H1 (cell line): ENCODE data around the gene CMTM3. TPM values are rescaled to one million over a fixed set of nuclear protein-coding genes. Genes with fewer than 3 reads are reported as not detected.

Experiments used
- FOSL1 ChIP-seq: IDR thresholded peaks from 2 replicates; pipeline ENCODE4 v1.6.1; 2011; ENCODE audit warnings: mild to moderate bottlenecking, low read depth, low read length, moderate library complexity; ENCODE audit not compliant: insufficient read depth
- GTF2F1 ChIP-seq: IDR thresholded peaks from 2 replicates; pipeline ENCODE4 v1.6.1; 2012; ENCODE audit warnings: low read depth, low read length, improper control_type of control experiment, borderline replicate concordance
- SRF ChIP-seq: IDR thresholded peaks from 2 replicates; pipeline ENCODE4 v1.6.1; 2011; ENCODE audit warnings: mild to moderate bottlenecking, low read depth, low read length, moderate library complexity
- polyA plus RNA-seq, 7 experiments: library from polyadenylated mRNA; depleted of rRNA in 3 of 7; stranded (reverse) in 5 of 7; unstranded in 2 of 7; fragments of >200 nt in 5 of 7; fragments of 200-250 nt in 2 of 7; gene quantifications; 1 replicate in 5 of 7; 2 replicates in 1 of 7; 4 replicates in 1 of 7; pipeline versions ENCODE4 v1.2.1 to v1.2.3, GENCODE V29; 2011 to 2013; ENCODE audit warnings: missing spikeins in 2 of 7, mixed read lengths in 2 of 7
- total RNA-seq: library from RNA; stranded (reverse); fragmentation: NEBNext Ultra II Directional; extraction: Animal tissue kit (Norgen Biotek cat#: 25700); gene quantifications from 2 replicates; pipeline ENCODE4 v1.2.1, GENCODE V29; 2021

Gene CMTM3
- total and polyA plus RNA-seq, 2 of the 8 experiments (the other 6 are each of a cell fraction or from before 2014, with no cell fraction given) = 24.7 to 24.8 TPM

DNA sequence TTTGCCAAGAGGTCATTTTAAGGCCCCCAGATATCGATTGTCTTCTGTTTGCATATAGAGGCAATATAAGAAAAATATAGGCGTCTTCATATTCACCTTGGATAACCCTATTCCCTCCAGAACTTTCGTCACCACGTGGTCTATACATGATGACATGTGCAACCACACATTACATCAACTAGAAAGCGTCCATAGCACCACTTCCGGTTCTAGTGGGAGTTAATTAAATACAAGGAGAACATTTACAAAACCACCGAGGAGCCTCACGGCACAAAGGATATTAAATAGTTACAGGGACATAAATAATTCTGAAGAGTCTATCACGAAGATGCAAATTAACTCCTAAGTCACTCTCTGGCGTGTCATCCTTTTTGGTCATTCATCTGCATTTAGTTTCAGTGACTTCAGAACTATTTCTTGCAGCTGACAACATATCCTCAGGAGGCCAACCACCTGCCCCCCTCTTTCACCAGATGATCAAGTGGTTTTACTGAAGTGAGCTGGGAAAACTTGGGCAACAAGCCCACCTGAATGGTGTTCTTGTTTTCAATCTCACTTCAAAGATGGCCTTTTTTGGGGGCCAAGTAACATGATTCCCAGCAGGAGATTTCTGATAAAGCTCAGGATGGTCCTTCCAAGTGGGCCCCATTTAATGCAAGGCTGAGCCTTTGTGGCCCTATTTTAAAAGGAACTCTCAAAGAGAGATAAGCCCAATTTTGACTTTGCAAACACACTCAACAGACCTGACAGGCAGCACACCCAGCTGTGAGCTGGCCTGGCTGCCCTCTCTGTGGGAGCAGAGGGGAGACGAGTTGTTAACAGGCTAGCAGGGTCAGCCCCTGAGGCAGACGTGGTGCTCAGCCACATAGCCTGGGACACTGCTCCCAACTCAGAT is 15.3 kb downstream of the CMTM3 start (continued):
- TF ChIP-seq SRF = no peak
- TF ChIP-seq GTF2F1 = no peak
- no peak for TF ChIP-seq FOSL1
